GM23338 (cell line): Measurements from ENCODE around the gene MUL1.

Experiments
- POLR2AphosphoS5 ChIP-seq: IDR thresholded peaks from 2 replicates; pipeline ENCODE4 v1.6.1; 2016; ENCODE audit warnings: antibody characterized with exemption, low read depth
- TF ChIP-seq, protein P1 (sequence below), 2 experiments: fragments of 200-600 bp in 1 of 2; sonication (generic) in 1 of 2; conservative IDR thresholded peaks; 2 replicates each; pipeline versions ENCODE4 v1.5.1 to v1.6.1; 2016 to 2017; ENCODE audit warnings: antibody characterized with exemption in 2 of 2, low read depth in 2 of 2, mild to moderate bottlenecking in 2 of 2, moderate library complexity in 1 of 2

DNA sequence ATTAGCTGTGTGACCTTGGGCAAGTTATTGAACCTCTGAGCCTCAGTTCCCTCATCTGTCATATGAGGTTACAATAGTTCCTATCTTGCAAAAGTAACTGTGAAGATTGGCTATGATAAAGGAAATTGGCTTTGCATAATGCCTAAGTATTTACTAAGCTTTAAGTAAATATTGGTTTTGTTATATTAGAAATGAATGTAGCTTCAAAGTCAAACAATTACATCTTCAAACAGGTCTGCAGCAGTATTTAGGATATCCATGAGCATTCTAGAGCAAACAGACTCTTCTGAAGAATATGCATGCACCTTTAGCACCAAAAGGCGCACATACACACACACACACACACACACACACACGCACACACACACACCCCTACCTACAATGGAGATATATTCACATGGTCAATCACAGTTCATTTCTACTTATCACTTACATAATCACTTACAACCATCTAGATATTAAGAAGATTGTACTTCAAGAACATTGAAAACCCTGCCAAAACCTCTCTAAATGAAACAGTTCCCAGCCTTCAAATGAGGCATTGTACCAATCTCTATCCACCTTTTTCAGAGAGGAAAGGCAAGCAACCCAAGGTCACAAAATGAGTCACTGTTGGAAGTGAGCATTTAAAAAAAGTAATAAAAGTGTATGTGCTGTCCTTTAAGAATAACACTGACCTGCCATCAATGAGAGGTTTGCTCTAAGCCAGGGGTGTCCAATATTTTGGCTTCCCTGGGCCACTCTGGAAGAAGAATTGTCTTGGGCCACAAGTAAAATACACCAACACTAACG lies 31.0 kb upstream of the MUL1 start:
- TF ChIP-seq, protein P1, sequence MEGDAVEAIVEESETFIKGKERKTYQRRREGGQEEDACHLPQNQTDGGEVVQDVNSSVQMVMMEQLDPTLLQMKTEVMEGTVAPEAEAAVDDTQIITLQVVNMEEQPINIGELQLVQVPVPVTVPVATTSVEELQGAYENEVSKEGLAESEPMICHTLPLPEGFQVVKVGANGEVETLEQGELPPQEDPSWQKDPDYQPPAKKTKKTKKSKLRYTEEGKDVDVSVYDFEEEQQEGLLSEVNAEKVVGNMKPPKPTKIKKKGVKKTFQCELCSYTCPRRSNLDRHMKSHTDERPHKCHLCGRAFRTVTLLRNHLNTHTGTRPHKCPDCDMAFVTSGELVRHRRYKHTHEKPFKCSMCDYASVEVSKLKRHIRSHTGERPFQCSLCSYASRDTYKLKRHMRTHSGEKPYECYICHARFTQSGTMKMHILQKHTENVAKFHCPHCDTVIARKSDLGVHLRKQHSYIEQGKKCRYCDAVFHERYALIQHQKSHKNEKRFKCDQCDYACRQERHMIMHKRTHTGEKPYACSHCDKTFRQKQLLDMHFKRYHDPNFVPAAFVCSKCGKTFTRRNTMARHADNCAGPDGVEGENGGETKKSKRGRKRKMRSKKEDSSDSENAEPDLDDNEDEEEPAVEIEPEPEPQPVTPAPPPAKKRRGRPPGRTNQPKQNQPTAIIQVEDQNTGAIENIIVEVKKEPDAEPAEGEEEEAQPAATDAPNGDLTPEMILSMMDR (conservative IDR thresholded peaks at IDR 0.05; ENCODE audit: low read depth in 2 of 2) = no peak
- no peak for TF ChIP-seq POLR2AphosphoS5
